Activated CD8-positive, alpha-beta memory T cell treated with anti-CD3 and anti-CD28 coated beads, Interleukin-2, amount 50 U/mL, for 24 hours (primary cell): ENCODE measurements around the gene PCDHGB7.
"Not testable (repeated sequence)": the region's sequence is repeated elsewhere in the genome, so short reads cannot be mapped to it uniquely, and the experiment has no call there.

ENCODE experiments used
- DNase-seq: peaks from one replicate; pipeline ENCODE4 v3.0.0-alpha.2; 2020; ENCODE audit errors: extremely low read depth

The PCDHGB7 gene

GRCh38 chr5:141430332-141431113 is 13.0 kb downstream of the PCDHGB7 start, which contains the start of gene PCDHGA12:
Gene PCDHGA12, plus strand, starts transcription at chr5:141430507. Its CDS starts 253 bp downstream, at chr5:141430760.
- DNase-seq: no peak

- DNase-seq: no peak
Observed at GRCh38 chr5:141431286-141431685, 13.8 kb downstream of the PCDHGB7 start.

GRCh38 chr5:141432308-141432707 is 14.8 kb downstream of the PCDHGB7 start:
- not testable (repeated sequence) for DNase-seq

GRCh38 chr5:141432726-141433125 is 15.2 kb downstream of the PCDHGB7 start:
- DNase-seq: not testable (repeated sequence)

- DNase-seq: no peak
Observed at GRCh38 chr5:141434006-141434405, 16.5 kb downstream of the PCDHGB7 start.

GRCh38 chr5:141437221-141437620 is 19.7 kb downstream of the PCDHGB7 start:
- no peak for DNase-seq

GRCh38 chr5:141439411-141440141 is 22.1 kb downstream of the PCDHGB7 start:
- DNase-seq: no peak

GRCh38 chr5:141440341-141440740 is 22.9 kb downstream of the PCDHGB7 start:
- no peak for DNase-seq

- DNase-seq: no peak
Observed at GRCh38 chr5:141441571-141442170, 24.2 kb downstream of the PCDHGB7 start.

- DNase-seq: no peak
Observed at GRCh38 chr5:141465351-141465750, 47.9 kb downstream of the PCDHGB7 start.
